Memory B cell (primary cell): ENCODE data around the gene HSPG2.

Source experiments
- ATAC-seq: fragments of 150-1000 bp; cut with Tn5 transposase; 2 replicates; pipeline ENCODE4 v1.10.0; 2021; ENCODE audit warnings: low read depth, mild to moderate bottlenecking, moderate library complexity
- DNase-seq, 2 donors: peaks; one replicate each; pipeline ENCODE4 v3.0.0; 2022; ENCODE audit warnings: low spot score in 2 of 2
- H3K27ac Mint-ChIP-seq: one replicate; pipeline ENCODE4 v1.8.0; 2022; ENCODE audit warnings: mild to moderate bottlenecking, moderate library complexity, mixed read lengths
- H3K27me3 Mint-ChIP-seq: one replicate; pipeline ENCODE4 v1.8.0; 2022; ENCODE audit warnings: mixed read lengths
- H3K36me3 Mint-ChIP-seq: one replicate; pipeline ENCODE4 v1.8.0; 2022; ENCODE audit warnings: mild to moderate bottlenecking, mixed read lengths
- H3K4me1 Mint-ChIP-seq: one replicate; pipeline ENCODE4 v1.8.0; 2022; ENCODE audit warnings: mixed read lengths
- H3K4me3 Mint-ChIP-seq: one replicate; pipeline ENCODE4 v1.8.0; 2022; ENCODE audit warnings: mild to moderate bottlenecking, moderate library complexity, mixed read lengths
- H3K9me3 Mint-ChIP-seq: one replicate; pipeline ENCODE4 v1.8.0; 2022; ENCODE audit warnings: mixed read lengths

The HSPG2 gene

DNA sequence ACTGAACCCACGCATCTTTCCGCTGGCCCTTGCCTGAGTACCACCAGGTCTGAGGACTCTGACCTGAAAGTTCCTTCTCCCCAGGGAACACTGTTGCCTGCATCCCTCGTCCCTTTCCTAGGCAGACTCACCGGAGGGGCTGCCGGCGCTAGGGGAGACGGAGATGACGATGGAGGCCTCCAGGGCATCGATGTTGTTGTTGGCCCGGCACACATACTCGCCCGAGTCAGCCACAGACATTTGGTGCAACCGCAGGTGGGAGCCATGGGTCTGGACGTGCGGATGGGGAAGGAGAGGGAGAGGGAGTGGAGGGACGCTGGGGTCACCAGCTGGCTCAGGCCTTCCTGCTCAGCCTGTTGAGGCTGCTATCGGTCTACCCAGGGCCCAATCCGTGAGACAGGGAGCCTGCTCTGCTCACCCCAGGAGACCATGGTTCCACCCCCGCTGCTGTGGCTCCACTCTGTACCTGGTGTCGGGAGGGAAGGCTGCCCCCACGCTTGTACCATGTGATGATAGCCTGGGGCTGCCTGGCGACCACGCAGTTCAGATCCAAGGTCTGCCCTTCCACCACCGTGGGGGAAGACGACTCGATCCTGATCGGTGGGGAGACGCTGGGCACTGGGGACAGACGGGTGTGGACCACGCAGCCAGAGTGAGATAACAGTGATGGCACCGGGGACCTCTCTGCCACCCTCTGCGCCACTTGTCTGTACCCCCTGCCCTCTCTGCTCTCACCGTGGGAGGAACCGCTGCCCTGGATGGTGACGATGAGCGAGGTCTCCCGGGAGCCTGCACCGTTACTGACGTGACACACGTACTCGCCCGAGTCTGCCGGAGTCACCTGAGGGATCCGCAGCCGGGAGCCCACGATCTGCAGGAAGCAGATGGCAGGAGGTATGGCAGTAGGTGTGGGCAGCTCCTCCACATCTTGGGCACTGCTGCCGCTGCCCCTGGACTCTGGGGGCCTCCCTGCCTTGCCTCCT, 89.6 kb downstream of the HSPG2 start:
- Mint-ChIP-seq H3K9me3 (no peaks in the 10 kb centered on the region), H3K27me3 (no peaks in the 10 kb centered on the region), H3K27ac (no peak overlapping the region), H3K4me3 (no peak overlapping the region), H3K36me3 (peaks cover 2% of the 10 kb centered on the region), H3K4me1 (peaks cover 7% of the 10 kb centered on the region)
- DNase-seq (no peak), ATAC-seq (no peak)

GRCh38 chr1:21845646-21846641, 91.2 kb downstream of the HSPG2 start:
- Mint-ChIP-seq H3K9me3 (no peaks in the 10 kb centered on the region), H3K4me3 (no peak overlapping the region), H3K36me3 (peaks cover 2% of the 10 kb centered on the region), H3K4me1 (no peaks in the 10 kb centered on the region), H3K27me3 (no peaks in the 10 kb centered on the region), H3K27ac (no peak overlapping the region)
- ATAC-seq (no peak), DNase-seq (no peak)

DNA sequence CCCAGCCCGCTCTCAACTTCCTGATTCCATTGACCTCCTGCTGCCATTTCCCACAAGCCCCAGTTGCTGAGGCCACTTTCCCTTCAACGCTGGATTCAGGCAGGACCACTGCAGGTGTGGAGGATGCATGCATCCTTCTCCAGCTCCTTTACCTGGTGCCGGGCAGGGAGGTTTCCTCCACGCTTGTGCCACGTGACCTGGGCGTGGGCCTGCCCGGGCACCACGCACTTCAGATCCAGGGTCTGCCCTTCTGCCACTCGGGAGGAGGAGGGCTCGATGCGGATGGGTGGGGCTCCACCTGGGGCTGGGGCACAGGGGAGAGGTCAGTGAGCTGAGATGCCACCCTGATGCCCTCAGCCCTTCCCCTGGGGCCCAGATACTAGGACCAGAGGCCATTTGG, 93.1 kb downstream of the HSPG2 start:
- DNase-seq, result no peak
- Mint-ChIP-seq H3K36me3 (peaks cover 2% of the 10 kb centered on the region), H3K4me3 (no peak overlapping the region), H3K27me3 (no peaks in the 10 kb centered on the region), H3K9me3 (no peaks in the 10 kb centered on the region), H3K4me1 (no peaks in the 10 kb centered on the region), H3K27ac (no peak overlapping the region)
- no peak for ATAC-seq

DNA sequence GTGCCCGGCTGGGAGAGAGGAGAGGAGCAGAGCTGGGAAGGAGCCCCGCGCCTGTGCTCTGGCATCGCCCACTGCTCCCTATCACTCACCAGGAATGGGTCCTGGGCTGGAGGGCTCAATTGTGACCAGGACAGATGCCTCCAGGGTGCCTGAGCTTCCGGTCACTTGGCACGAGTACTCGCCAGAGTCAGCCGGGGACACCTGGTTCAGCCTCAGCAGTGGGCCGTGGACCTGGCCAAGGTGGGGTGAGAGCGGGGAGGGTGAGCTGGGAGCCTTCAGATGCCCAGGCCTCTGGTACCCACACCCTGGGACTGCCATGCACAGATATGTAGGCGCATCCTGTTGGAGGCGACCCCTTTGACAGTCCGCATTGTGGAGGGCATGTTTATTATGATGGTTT, 93.9 kb downstream of the HSPG2 start:
- Mint-ChIP-seq H3K27me3 (no peaks in the 10 kb centered on the region), H3K4me3 (no peak overlapping the region)
- ATAC-seq, result no peak

GRCh38 chr1:21842606-21843162, 94.4 kb downstream of the HSPG2 start:
- no peaks in the 10 kb centered on the region for H3K4me1 Mint-ChIP-seq

More for the DNA sequence above, 93.9 kb downstream of the HSPG2 start:
- no peak for DNase-seq
- Mint-ChIP-seq H3K9me3 (no peaks in the 10 kb centered on the region), H3K4me1 (no peaks in the 10 kb centered on the region), H3K27ac (no peak overlapping the region), H3K36me3 (peaks cover 2% of the 10 kb centered on the region)

GRCh38 chr1:21841852-21842466, 95.2 kb downstream of the HSPG2 start:
- no peak overlapping the region for H3K4me3 Mint-ChIP-seq
- ATAC-seq (no peak), DNase-seq (no peak)
- no peaks in the 10 kb centered on the region for H3K9me3 Mint-ChIP-seq
- H3K27ac Mint-ChIP-seq, result no peak overlapping the region
- peaks cover 2% of the 10 kb centered on the region for H3K36me3 Mint-ChIP-seq
- H3K4me1 Mint-ChIP-seq, result no peaks in the 10 kb centered on the region
- no peaks in the 10 kb centered on the region for H3K27me3 Mint-ChIP-seq

More at GRCh38 chr1:21842606-21843162, 94.4 kb downstream of the HSPG2 start:
- no peak overlapping the region for H3K4me3 Mint-ChIP-seq
- no peaks in the 10 kb centered on the region for H3K27me3 Mint-ChIP-seq
- ATAC-seq (no peak), DNase-seq (no peak)
- H3K27ac Mint-ChIP-seq, result no peak overlapping the region
- peaks cover 2% of the 10 kb centered on the region for H3K36me3 Mint-ChIP-seq
- H3K9me3 Mint-ChIP-seq, result no peaks in the 10 kb centered on the region

DNA sequence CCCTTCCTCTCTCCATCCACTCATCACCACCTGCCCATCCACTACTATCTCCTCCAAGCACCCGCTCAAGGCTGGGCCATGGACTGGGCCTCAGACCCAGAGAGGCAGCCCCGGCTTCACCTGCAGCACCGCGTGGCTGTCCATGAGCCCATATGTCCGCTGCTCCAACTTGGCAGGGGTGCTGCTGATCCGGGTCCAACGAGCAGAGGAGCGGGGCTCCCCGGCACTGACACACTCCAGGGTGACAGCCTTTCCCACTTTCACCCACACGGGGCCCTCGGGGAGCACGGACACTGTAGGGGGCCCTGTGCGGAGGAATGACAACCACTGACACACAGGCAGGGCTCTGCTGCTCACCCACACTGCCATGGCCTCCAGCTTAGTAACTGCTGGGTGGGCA, 96.1 kb downstream of the HSPG2 start:
- ATAC-seq, result no peak
- H3K27ac Mint-ChIP-seq, result no peak overlapping the region

GRCh38 chr1:21839337-21840037, 97.6 kb downstream of the HSPG2 start:
- H3K27me3 Mint-ChIP-seq, result no peaks in the 10 kb centered on the region

More for the DNA sequence above, 96.1 kb downstream of the HSPG2 start:
- no peaks in the 10 kb centered on the region for H3K9me3 Mint-ChIP-seq
- no peak for DNase-seq
- no peaks in the 10 kb centered on the region for H3K4me1 Mint-ChIP-seq
- no peaks in the 10 kb centered on the region for H3K27me3 Mint-ChIP-seq
- no peak overlapping the region for H3K4me3 Mint-ChIP-seq
- peaks cover 2% of the 10 kb centered on the region for H3K36me3 Mint-ChIP-seq

GRCh38 chr1:21838359-21839157, 98.6 kb downstream of the HSPG2 start:
- no peak overlapping the region for H3K4me3 Mint-ChIP-seq
- H3K27me3 Mint-ChIP-seq, result no peaks in the 10 kb centered on the region
- H3K27ac Mint-ChIP-seq, result no peak overlapping the region
- DNase-seq (no peak), ATAC-seq (no peak)
- H3K9me3 Mint-ChIP-seq, result peaks cover 13% of the 10 kb centered on the region
- peaks cover 21% of the 10 kb centered on the region for H3K36me3 Mint-ChIP-seq
- H3K4me1 Mint-ChIP-seq, result no peaks in the 10 kb centered on the region

More at GRCh38 chr1:21839337-21840037, 97.6 kb downstream of the HSPG2 start:
- H3K9me3 Mint-ChIP-seq, result peaks cover 4% of the 10 kb centered on the region
- peaks cover 11% of the 10 kb centered on the region for H3K36me3 Mint-ChIP-seq
- ATAC-seq, result no peak
- no peak for DNase-seq
- no peaks in the 10 kb centered on the region for H3K4me1 Mint-ChIP-seq
- H3K4me3 Mint-ChIP-seq, result no peak overlapping the region
- H3K27ac Mint-ChIP-seq, result no peak overlapping the region

- no peak overlapping the region for H3K4me3 Mint-ChIP-seq
- DNase-seq (no peak), ATAC-seq (no peak)
- no peak overlapping the region for H3K27ac Mint-ChIP-seq
- peaks cover 25% of the 10 kb centered on the region for H3K36me3 Mint-ChIP-seq
- peaks cover 13% of the 10 kb centered on the region for H3K9me3 Mint-ChIP-seq
- H3K27me3 Mint-ChIP-seq, result no peaks in the 10 kb centered on the region
- H3K4me1 Mint-ChIP-seq, result no peaks in the 10 kb centered on the region
Measured at GRCh38 chr1:21837476-21837875, 99.6 kb downstream of the HSPG2 start.

DNA sequence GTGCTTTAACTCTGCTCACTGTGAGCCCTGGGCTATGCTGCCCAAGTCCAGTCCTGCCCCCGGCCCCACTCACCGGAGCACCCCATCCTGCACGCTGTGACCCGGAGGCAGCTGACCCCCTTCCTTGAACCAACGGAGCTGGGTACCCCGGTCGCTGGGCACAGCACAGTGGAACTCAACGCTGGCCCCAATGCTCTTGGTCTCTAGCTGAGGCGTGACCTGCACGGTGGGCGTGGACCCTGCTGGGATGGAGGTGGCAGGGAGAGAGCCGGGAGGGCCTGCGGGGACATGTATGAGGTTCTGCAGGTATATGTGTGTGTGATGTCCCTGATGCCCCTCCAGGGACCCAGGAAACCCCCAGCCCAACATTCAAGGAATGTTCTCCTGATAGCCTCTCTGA, 100.4 kb downstream of the HSPG2 start:
- DNase-seq, result no peak
- no peak overlapping the region for H3K27ac Mint-ChIP-seq
- ATAC-seq, result no peak
- H3K9me3 Mint-ChIP-seq, result peaks cover 13% of the 10 kb centered on the region
- peaks cover 25% of the 10 kb centered on the region for H3K36me3 Mint-ChIP-seq
- no peak overlapping the region for H3K4me3 Mint-ChIP-seq
- H3K4me1 Mint-ChIP-seq, result no peaks in the 10 kb centered on the region
- no peaks in the 10 kb centered on the region for H3K27me3 Mint-ChIP-seq

DNA sequence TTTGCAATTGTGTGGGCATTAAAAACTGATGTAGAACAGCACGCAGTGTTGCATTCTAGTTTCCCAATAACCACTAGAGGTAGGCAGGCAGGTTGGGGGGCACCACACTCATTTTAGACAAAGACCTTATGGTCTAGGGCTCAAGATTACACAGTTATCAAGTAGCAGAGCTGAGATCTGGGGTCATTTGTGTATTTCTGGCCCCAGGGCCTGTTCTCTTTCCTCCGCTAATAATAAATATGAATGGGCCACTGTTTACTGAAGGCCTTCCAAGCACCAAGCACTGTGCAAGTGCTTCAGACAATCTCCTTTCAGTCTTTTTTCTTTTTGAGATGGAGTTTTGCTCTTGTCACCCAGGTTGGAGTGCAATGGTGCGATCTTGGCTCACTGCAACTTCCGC, 101.1 kb downstream of the HSPG2 start:
- ATAC-seq (no peak), DNase-seq (no peak)
- Mint-ChIP-seq H3K36me3 (peaks cover 25% of the 10 kb centered on the region), H3K9me3 (peaks cover 13% of the 10 kb centered on the region), H3K27me3 (no peaks in the 10 kb centered on the region), H3K27ac (no peak overlapping the region), H3K4me3 (no peak overlapping the region), H3K4me1 (no peaks in the 10 kb centered on the region)
